HUDEP-2 (cell line): ENCODE measurements around the gene KLF11.

Experiments
- DNase-seq, 76 experiments: peaks; one replicate each; lab custom pipeline; 2025; ENCODE audit not compliant: unreplicated experiment in 76 of 76; lab: John Stamatoyannopoulos, UW

Gene KLF11

GRCh38 chr2:10038716-10039115 is 4.6 kb upstream of the KLF11 start:
- no peak for DNase-seq

- no peak for DNase-seq
Observed at GRCh38 chr2:10039658-10040410, 3.5 kb upstream of the KLF11 start.

GRCh38 chr2:10041711-10042110 is 1.6 kb upstream of the KLF11 start:
- DNase-seq = no peak

GRCh38 chr2:10042301-10043161 is 819 bp upstream of the KLF11 start:
- peak in 66 of 76 experiments; percentile 15 to 74 (median 53) for DNase-seq

- DNase-seq = peak in 75 of 76 experiments; percentile 31 to 98 (median 94)
Observed at GRCh38 chr2:10043906-10044601, 704 bp downstream of the KLF11 start.

GRCh38 chr2:10045561-10046355 is 2.4 kb downstream of the KLF11 start:
- DNase-seq = no peak

- DNase-seq = no peak
Observed at GRCh38 chr2:10046931-10047330, 3.6 kb downstream of the KLF11 start.

GRCh38 chr2:10047616-10048500 is 4.5 kb downstream of the KLF11 start:
- DNase-seq = no peak

- DNase-seq = peak in 16 of 76 experiments; percentile 10 to 59 (median 35)
Observed at GRCh38 chr2:10048501-10049171, 5.3 kb downstream of the KLF11 start.

- DNase-seq = no peak
Observed at GRCh38 chr2:10052216-10052615, 8.9 kb downstream of the KLF11 start.

GRCh38 chr2:10053351-10053750 is 10.0 kb downstream of the KLF11 start:
- DNase-seq = no peak

- no peak for DNase-seq
Observed at GRCh38 chr2:10054424-10054823, 11.1 kb downstream of the KLF11 start.

- no peak for DNase-seq
Observed at GRCh38 chr2:10054976-10055375, 11.6 kb downstream of the KLF11 start.

- DNase-seq = no peak
Observed at GRCh38 chr2:10056439-10056838, 13.1 kb downstream of the KLF11 start.

- peak in 54 of 76 experiments; percentile 16 to 73 (median 51) for DNase-seq
Observed at GRCh38 chr2:10057231-10058107, 14.1 kb downstream of the KLF11 start.

GRCh38 chr2:10058251-10059015 is 15.1 kb downstream of the KLF11 start:
- peak in 1 of 76 experiments; percentile 11 for DNase-seq

- DNase-seq = no peak
Observed at GRCh38 chr2:10059016-10059351, 15.6 kb downstream of the KLF11 start.
